Measurements from ENCODE around the gene SUSD6.

Gene SUSD6

DNA sequence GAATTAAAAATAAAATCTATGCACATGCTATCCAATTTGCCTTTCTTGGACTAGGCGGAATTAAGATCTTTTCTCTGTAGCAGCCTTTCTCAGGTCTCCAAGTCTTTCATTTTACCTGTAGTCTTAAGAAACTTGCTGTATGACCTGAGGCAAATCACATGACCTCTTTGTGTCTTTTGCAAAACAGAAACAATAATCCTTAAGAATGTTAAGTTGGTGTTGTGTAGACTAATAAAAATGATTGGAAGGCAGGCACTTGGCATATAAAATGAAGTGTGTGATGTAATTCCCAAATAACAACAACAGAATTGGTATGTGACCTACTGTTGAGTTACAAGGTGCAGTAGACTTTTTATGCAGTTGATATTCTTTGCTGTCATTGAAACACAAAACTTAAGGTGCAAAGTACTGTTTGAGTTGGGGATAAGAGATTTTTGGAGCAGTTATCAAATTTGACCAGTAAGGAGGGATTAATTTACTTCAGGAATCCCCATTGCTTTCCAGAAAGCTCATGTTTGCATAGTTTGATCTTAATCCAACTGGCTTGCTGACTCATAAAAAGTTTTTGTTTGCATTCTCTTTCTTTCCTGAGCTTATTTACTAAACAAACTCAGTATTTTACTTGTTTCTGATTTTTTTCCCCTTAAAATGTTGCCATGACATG lies 51.4 kb downstream of the SUSD6 start:
- Histone ChIP-seq H3K4me1 (ENCODE audit: control insufficient read depth, low read depth, low read length) (peaks cover 10% of the 10 kb centered on the region), H4K8ac (ENCODE audit: low read depth, low read length) (no peak overlapping the region), H3K27ac (ENCODE audit: low read depth, low read length) (no peak overlapping the region), H3K18ac (ENCODE audit: low read length) (no peak overlapping the region), H4K5ac (ENCODE audit: low read length) (no peak overlapping the region), H2BK5ac (ENCODE audit: low read length) (no peak overlapping the region), H3K79me1 (ENCODE audit: low read length) (no peaks in the 10 kb centered on the region), H3K27me3 (ENCODE audit: insufficient read depth, low read length, poor library complexity) (no peaks in the 10 kb centered on the region), H3K79me2 (ENCODE audit: control insufficient read depth, insufficient read depth, low read length) (no peaks in the 10 kb centered on the region), H2AK5ac (ENCODE audit: low read length) (no peak overlapping the region), H3K36me3 (ENCODE audit: control insufficient read depth, insufficient read depth, low read length) (no peaks in the 10 kb centered on the region), H3K23ac (ENCODE audit: low read length) (no peak overlapping the region), H3K4me3 (ENCODE audit: low read length) (no peak overlapping the region), H3K4ac (ENCODE audit: low read depth, low read length) (no peak overlapping the region), H3K9ac (ENCODE audit: low read length) (no peak overlapping the region), H2BK15ac (replicated peaks; ENCODE audit: low read depth) (no peak overlapping the region), H3K56ac (ENCODE audit: low read length) (no peak overlapping the region), H2BK120ac (ENCODE audit: low read depth, low read length) (no peak overlapping the region), H3K4me2 (ENCODE audit: low read length) (no peak overlapping the region)
- no CpG with 5 or more reads among the region's 1 CpG for WGBS (ENCODE audit: extremely low coverage, insufficient coverage, low lambda C conversion rate)
- no peak for DNase-seq

DNA sequence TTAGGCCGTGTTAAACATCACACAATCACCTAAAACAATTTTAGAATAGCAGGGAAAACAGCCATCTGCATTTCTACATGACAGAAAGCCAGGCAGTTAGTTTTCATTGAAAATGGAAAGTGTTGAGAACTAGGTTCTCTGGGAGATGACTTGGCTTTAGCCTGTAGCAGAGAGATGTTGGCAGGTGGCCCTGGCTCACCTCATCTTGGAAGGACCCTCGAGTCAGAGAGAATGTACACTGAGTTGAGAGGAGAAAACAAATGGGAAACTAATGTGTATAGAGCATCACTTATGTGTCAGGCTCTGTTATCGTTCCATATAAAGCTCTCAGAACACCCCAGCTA lies 51.9 kb downstream of the SUSD6 start:
- Histone ChIP-seq H4K8ac (ENCODE audit: low read depth, low read length) (no peak overlapping the region), H3K9ac (ENCODE audit: low read length) (no peak overlapping the region), H3K4me1 (ENCODE audit: control insufficient read depth, low read depth, low read length) (peaks cover 10% of the 10 kb centered on the region), H3K36me3 (ENCODE audit: control insufficient read depth, insufficient read depth, low read length) (no peaks in the 10 kb centered on the region), H3K27ac (ENCODE audit: low read depth, low read length) (no peak overlapping the region), H3K23ac (ENCODE audit: low read length) (no peak overlapping the region), H3K4me3 (ENCODE audit: low read length) (no peak overlapping the region), H2BK5ac (ENCODE audit: low read length) (no peak overlapping the region), H3K79me1 (ENCODE audit: low read length) (no peaks in the 10 kb centered on the region), H3K4ac (ENCODE audit: low read depth, low read length) (no peak overlapping the region), H3K27me3 (ENCODE audit: insufficient read depth, low read length, poor library complexity) (no peaks in the 10 kb centered on the region), H3K4me2 (ENCODE audit: low read length) (no peak overlapping the region), H2BK15ac (replicated peaks; ENCODE audit: low read depth) (no peak overlapping the region), H4K5ac (ENCODE audit: low read length) (no peak overlapping the region), H2BK120ac (ENCODE audit: low read depth, low read length) (no peak overlapping the region), H3K79me2 (ENCODE audit: control insufficient read depth, insufficient read depth, low read length) (no peaks in the 10 kb centered on the region), H3K18ac (ENCODE audit: low read length) (no peak overlapping the region), H2AK5ac (ENCODE audit: low read length) (no peak overlapping the region), H3K56ac (ENCODE audit: low read length) (no peak overlapping the region)
- no CpG with 5 or more reads among the region's 3 CpGs for WGBS (ENCODE audit: extremely low coverage, insufficient coverage, low lambda C conversion rate)
- DNase-seq = no peak

DNA sequence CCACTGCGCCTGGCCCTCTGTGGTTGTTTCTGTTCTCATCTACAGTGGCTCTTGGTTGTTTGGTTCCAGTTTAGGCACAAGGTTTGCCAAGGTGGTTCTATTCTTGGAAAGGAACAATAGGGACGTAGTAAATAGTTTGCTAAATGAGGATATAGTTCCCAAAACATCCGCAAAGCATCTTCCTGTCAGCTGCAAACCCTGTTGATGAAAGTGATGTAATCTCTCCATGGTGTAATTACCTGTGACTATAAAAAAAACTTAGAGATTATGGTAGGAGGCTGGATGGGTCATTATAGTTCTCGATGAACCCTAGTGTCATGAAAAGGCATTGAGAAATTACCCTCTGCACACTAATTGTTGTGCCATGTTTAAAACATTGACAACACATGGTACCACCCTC lies 52.9 kb downstream of the SUSD6 start:
- H2AK5ac ChIP-seq (ENCODE audit: low read length) = no peak overlapping the region
- no peaks in the 10 kb centered on the region for H3K27me3 ChIP-seq (ENCODE audit: insufficient read depth, low read length, poor library complexity)
- H3K4me1 ChIP-seq (ENCODE audit: control insufficient read depth, low read depth, low read length) = peaks cover 6% of the 10 kb centered on the region
- no peak overlapping the region for H3K56ac ChIP-seq (ENCODE audit: low read length)
- no peaks in the 10 kb centered on the region for H3K36me3 ChIP-seq (ENCODE audit: control insufficient read depth, insufficient read depth, low read length)
- no peak overlapping the region for H3K4me2 ChIP-seq (ENCODE audit: low read length)
- no peak overlapping the region for H3K18ac ChIP-seq (ENCODE audit: low read length)
- no peak overlapping the region for H3K4me3 ChIP-seq (ENCODE audit: low read length)
- H3K79me1 ChIP-seq (ENCODE audit: low read length) = no peaks in the 10 kb centered on the region
- H2BK5ac ChIP-seq (ENCODE audit: low read length) = no peak overlapping the region
- H3K23ac ChIP-seq (ENCODE audit: low read length) = no peak overlapping the region
- no peak overlapping the region for H3K4ac ChIP-seq (ENCODE audit: low read depth, low read length)
- no peak overlapping the region for H3K9ac ChIP-seq (ENCODE audit: low read length)
- DNase-seq = no peak
- no peak overlapping the region for H4K5ac ChIP-seq (ENCODE audit: low read length)
- H4K8ac ChIP-seq (ENCODE audit: low read depth, low read length) = no peak overlapping the region
- no CpG with 5 or more reads among the region's 4 CpGs for WGBS (ENCODE audit: extremely low coverage, insufficient coverage, low lambda C conversion rate)
- no peaks in the 10 kb centered on the region for H3K79me2 ChIP-seq (ENCODE audit: control insufficient read depth, insufficient read depth, low read length)
- no peak overlapping the region for H3K27ac ChIP-seq (ENCODE audit: low read depth, low read length)
- no peak overlapping the region for H2BK120ac ChIP-seq (ENCODE audit: low read depth, low read length)
- H2BK15ac ChIP-seq (replicated peaks; ENCODE audit: low read depth) = no peak overlapping the region

DNA sequence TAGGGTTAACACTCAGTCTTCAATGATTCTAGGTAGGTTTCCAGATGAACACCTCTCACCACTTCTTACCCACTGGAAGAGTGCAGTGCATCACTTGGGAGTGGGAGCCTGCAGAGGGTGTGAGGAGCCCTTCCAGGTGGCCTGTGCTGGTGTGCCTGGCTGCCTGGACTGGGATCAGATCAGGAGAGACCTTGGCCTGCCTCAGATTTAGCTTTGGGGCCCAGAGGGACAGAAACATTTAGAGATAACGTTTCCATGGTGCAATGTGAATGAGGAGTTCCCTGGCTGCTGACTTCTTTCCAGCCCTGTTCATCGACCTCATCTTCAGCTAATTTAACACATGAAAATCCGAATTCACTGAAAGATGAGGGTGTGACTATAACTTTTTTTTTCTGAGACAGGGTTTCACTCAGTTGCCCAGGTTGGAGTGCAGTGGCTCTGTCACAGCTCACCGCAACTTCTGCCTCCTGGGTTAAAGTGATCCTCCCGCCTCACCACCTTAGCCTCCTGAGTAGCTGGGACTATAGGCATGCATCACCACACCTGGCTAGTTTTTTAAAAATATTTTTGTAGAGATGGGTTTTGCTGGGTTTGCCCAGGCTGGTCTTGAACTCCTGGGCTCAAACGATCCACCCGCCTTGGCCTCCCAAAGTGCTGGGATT lies 53.6 kb downstream of the SUSD6 start:
- Histone ChIP-seq H3K18ac (ENCODE audit: low read length) (no peak overlapping the region), H3K56ac (ENCODE audit: low read length) (no peak overlapping the region), H2BK15ac (replicated peaks; ENCODE audit: low read depth) (no peak overlapping the region), H3K23ac (ENCODE audit: low read length) (no peak overlapping the region), H3K4ac (ENCODE audit: low read depth, low read length) (no peak overlapping the region), H4K8ac (ENCODE audit: low read depth, low read length) (no peak overlapping the region), H2BK120ac (ENCODE audit: low read depth, low read length) (no peak overlapping the region), H3K4me2 (ENCODE audit: low read length) (no peak overlapping the region), H3K79me1 (ENCODE audit: low read length) (no peaks in the 10 kb centered on the region), H3K27me3 (ENCODE audit: insufficient read depth, low read length, poor library complexity) (no peaks in the 10 kb centered on the region), H3K9ac (ENCODE audit: low read length) (no peak overlapping the region), H4K5ac (ENCODE audit: low read length) (no peak overlapping the region), H3K79me2 (ENCODE audit: control insufficient read depth, insufficient read depth, low read length) (no peaks in the 10 kb centered on the region), H3K36me3 (ENCODE audit: control insufficient read depth, insufficient read depth, low read length) (no peaks in the 10 kb centered on the region), H3K4me3 (ENCODE audit: low read length) (no peak overlapping the region), H2BK5ac (ENCODE audit: low read length) (no peak overlapping the region), H3K4me1 (ENCODE audit: control insufficient read depth, low read depth, low read length) (peaks cover 6% of the 10 kb centered on the region), H3K27ac (ENCODE audit: low read depth, low read length) (no peak overlapping the region), H2AK5ac (ENCODE audit: low read length) (no peak overlapping the region)
- no CpG with 5 or more reads among the region's 7 CpGs for WGBS (ENCODE audit: extremely low coverage, insufficient coverage, low lambda C conversion rate)
- DNase-seq = no peak

DNA sequence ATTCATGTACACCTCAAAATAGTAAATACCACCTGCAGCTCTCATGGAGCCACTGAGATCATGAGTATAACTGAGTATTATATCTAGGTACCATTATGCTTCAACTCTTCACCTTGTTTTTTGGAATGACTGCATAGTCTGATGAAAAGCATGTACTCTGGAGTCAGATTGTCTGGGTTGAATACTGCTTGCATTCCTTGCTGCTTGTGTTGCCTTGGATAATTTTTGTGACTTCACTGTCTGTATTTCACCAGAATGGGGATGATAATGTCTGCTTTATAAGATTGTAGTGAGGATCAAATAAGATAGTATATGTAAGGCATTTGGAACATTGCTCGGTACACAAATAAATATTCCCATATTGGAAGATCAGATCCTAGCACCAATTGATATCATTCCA lies 54.2 kb downstream of the SUSD6 start:
- H4K5ac ChIP-seq (ENCODE audit: low read length) = no peak overlapping the region
- no peaks in the 10 kb centered on the region for H3K79me2 ChIP-seq (ENCODE audit: control insufficient read depth, insufficient read depth, low read length)
- no peak overlapping the region for H2BK120ac ChIP-seq (ENCODE audit: low read depth, low read length)
- no peaks in the 10 kb centered on the region for H3K36me3 ChIP-seq (ENCODE audit: control insufficient read depth, insufficient read depth, low read length)
- no peak overlapping the region for H3K4me2 ChIP-seq (ENCODE audit: low read length)
- H3K27ac ChIP-seq (ENCODE audit: low read depth, low read length) = no peak overlapping the region
- no peaks in the 10 kb centered on the region for H3K27me3 ChIP-seq (ENCODE audit: insufficient read depth, low read length, poor library complexity)
- H3K18ac ChIP-seq (ENCODE audit: low read length) = no peak overlapping the region
- no peak overlapping the region for H3K4me3 ChIP-seq (ENCODE audit: low read length)
- no peak overlapping the region for H2BK15ac ChIP-seq (replicated peaks; ENCODE audit: low read depth)
- no peak overlapping the region for H4K8ac ChIP-seq (ENCODE audit: low read depth, low read length)
- H3K9ac ChIP-seq (ENCODE audit: low read length) = no peak overlapping the region
- no peak for DNase-seq
- H2BK5ac ChIP-seq (ENCODE audit: low read length) = no peak overlapping the region
- H3K79me1 ChIP-seq (ENCODE audit: low read length) = no peaks in the 10 kb centered on the region
- peaks cover 6% of the 10 kb centered on the region for H3K4me1 ChIP-seq (ENCODE audit: control insufficient read depth, low read depth, low read length)
- no peak overlapping the region for H3K23ac ChIP-seq (ENCODE audit: low read length)
- no CpG with 5 or more reads among the region's 1 CpG for WGBS (ENCODE audit: extremely low coverage, insufficient coverage, low lambda C conversion rate)
- H2AK5ac ChIP-seq (ENCODE audit: low read length) = no peak overlapping the region
- H3K56ac ChIP-seq (ENCODE audit: low read length) = no peak overlapping the region
- H3K4ac ChIP-seq (ENCODE audit: low read depth, low read length) = no peak overlapping the region

DNA sequence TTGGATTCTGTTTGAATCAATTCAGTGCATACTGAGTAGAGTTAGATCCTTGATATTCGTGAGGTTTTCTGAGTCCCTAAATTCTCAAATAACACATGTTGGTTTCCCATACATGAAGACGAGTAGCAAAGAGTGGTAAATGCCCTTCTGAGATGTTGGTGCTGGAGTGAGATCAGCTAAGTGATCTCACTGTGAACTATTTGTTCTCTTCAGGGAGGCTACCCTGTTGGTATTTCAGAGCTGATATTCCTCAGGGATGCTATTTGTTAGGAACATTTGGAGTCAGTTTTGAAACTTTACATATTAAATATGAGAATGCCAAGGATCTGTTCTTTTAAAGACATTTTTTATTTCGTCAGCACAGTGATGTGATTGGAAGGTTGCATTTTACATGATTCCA lies 54.7 kb downstream of the SUSD6 start:
- Histone ChIP-seq H3K56ac (ENCODE audit: low read length) (no peak overlapping the region), H2AK5ac (ENCODE audit: low read length) (no peak overlapping the region), H2BK5ac (ENCODE audit: low read length) (no peak overlapping the region), H3K4me1 (ENCODE audit: control insufficient read depth, low read depth, low read length) (peaks cover 3% of the 10 kb centered on the region), H3K4me2 (ENCODE audit: low read length) (no peak overlapping the region), H3K9ac (ENCODE audit: low read length) (no peak overlapping the region), H4K8ac (ENCODE audit: low read depth, low read length) (no peak overlapping the region), H3K27ac (ENCODE audit: low read depth, low read length) (no peak overlapping the region), H3K4ac (ENCODE audit: low read depth, low read length) (no peak overlapping the region), H2BK120ac (ENCODE audit: low read depth, low read length) (no peak overlapping the region), H3K23ac (ENCODE audit: low read length) (no peak overlapping the region), H4K5ac (ENCODE audit: low read length) (no peak overlapping the region), H3K79me2 (ENCODE audit: control insufficient read depth, insufficient read depth, low read length) (no peaks in the 10 kb centered on the region), H3K36me3 (ENCODE audit: control insufficient read depth, insufficient read depth, low read length) (no peaks in the 10 kb centered on the region), H3K79me1 (ENCODE audit: low read length) (no peaks in the 10 kb centered on the region), H3K27me3 (ENCODE audit: insufficient read depth, low read length, poor library complexity) (no peaks in the 10 kb centered on the region), H2BK15ac (replicated peaks; ENCODE audit: low read depth) (no peak overlapping the region), H3K4me3 (ENCODE audit: low read length) (no peak overlapping the region), H3K18ac (ENCODE audit: low read length) (no peak overlapping the region)
- no CpG with 5 or more reads among the region's 3 CpGs for WGBS (ENCODE audit: extremely low coverage, insufficient coverage, low lambda C conversion rate)
- no peak for DNase-seq

Measured in mesendoderm (in vitro differentiated cells).